AG08396 (cell line): ENCODE measurements around the gene CLPTM1L.
"Not testable (repeated sequence)": the region's sequence is repeated elsewhere in the genome, so short reads cannot be mapped to it uniquely, and the experiment has no call there.

Experiments used
- DNase-seq: peaks from one replicate; pipeline ENCODE4 v3.0.0; 2012; ENCODE audit warnings: low spot score, mixed read lengths

CLPTM1L gene

GRCh38 chr5:1380011-1380817, 35.3 kb upstream of the CLPTM1L start:
- peak; percentile 37 for DNase-seq

DNA sequence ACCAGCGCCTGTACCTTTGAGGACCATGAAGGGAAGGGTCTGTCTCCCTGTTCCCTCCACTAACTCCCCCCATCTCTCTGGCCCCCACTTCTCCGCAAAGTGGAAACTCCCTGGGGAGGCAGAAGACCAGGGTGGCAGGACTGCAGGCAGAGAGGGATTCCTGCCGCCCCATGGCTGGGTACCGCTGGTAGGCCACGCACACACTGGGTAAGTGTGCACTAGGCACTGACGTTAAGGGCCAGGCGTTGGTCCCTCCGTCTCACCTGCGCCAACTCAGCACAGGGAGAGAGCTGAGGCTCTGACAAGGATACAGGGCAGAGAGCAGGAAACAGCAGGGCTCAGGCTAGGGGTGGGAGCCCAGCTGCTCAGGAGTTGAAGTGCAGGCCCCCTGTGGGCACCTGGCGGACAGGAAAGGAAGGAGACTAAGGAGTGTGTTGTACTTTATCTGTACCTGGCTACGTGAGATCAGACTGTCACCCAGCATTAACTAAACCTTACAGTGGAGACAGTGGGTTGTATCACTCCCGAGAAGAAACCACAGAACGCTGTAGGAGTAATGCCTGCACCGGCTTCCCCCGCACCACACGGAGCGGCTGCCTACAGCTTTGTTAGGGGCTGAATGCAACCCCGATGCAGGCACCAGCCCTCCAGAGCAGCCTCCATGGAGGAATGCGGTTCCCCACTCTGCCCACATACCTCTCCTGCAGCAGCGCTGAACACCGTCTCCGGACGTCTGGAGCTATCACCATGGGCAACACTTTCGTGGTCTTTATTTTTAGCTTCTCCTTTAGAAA, 34.2 kb upstream of the CLPTM1L start:
- no peak for DNase-seq

GRCh38 chr5:1378096-1378495, 33.2 kb upstream of the CLPTM1L start:
- no peak for DNase-seq

DNA sequence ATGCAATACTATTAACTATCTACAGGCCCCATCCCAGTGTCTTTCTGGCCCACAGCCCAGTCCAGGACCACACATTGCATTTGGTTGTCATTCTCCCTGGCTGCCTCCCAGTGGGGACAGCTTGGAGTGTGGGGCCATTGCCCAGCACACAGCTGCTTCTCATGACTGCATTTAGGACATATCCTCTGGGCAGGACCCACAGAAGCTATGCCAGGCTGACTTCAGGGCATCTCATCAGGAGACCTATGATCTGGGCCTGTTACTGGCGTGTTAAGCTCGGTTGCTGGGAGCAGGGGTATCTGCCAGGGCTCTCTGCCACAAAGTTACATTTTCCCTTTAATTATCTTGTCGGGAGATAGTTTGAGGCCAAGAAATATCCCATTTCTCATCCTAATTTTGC, 32.1 kb upstream of the CLPTM1L start:
- DNase-seq, result no peak

DNA sequence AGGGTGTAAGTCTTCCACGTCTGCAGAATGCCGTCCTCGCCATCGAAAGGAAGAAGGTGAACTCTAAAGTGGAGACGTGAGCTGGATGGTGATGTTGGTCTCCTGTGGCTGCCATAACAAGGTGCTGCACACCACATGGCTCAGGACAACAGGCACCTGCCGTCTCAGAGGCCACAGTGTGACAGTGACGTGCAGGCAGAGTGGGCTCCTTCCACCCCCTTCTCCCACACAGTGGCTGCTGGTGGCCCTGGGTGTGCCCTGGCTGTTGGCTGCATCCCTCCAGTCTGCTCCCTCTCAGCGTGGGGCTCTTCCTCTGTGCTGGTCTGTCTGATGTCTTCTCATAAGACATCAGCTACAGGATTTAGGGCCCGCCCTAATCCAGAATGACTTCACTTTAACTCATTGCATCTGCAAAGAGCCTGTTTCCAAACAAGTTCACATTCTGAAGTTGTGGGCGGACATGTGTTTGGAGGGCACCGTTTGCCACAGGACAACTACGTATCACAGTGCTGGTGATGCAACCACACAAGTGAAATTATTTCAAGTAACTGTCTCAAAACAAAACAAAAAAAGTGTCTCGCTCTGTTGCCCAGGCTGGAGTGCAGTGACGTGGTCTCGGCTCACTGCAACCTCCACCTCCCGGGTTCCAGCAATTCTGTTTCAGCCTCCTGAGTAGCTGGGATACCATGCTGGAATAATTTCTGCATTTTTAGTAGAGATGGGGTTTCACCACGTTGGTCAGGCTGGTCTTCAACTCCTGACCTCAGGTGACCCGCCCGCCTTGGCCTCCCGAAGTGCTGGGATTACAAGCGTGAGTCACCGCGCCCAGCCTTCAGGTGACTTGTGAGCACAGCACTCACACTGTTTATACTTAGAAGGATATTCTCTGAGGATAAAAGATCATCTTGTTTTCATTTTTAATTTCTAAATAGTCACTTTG, 31.2 kb upstream of the CLPTM1L start:
- DNase-seq, result no peak

GRCh38 chr5:1374679-1375055, 29.8 kb upstream of the CLPTM1L start:
- DNase-seq, result no peak

DNA sequence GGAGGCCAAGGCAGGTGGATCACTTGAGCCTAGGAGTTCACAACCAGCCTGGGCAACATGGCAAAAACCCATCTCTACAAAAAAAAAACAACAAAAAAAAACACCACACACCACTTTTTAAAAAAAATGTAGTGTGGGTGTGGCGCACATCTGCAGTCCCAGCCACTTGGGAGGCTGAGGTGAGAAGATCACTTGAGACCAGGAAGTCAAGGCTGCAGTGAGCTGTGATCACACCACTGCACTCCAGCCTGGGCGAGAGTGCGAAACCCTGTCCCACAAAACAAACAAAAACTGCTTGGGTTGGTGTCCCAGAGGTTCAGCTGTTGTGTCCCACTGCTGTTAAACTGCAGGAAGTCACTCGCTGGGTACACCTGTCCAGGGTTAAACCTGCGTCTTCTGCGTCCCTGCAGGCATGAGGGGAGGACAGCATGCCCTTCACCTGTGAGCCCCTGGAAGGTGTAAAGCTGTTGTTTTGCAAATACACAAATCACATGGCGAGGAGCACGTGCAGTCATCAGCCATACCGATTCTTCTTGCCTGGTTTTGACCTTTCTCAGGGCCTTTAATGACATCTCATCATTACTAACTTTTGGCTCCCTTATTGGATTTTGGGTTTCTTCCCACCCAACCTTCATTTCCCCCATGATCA, 29.3 kb upstream of the CLPTM1L start:
- DNase-seq, result no peak

DNA sequence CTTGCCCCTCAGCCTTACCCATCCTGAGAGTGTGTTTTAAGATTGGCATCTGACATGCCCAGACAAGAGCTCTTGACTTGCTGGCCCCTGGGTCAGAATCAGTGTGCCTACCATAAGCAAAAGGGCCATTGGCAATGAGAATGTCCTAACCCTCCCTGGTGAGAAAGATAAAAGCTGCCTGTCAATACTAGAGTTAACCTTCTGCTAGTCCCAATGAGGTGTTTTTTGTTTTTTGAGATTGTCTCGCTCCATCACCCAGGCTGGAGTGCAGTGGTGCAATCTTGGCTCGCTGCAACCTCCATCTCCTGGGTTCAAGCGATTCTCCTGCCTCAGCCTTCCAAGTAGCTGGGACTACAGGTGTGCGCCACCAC, 27.1 kb upstream of the CLPTM1L start:
- DNase-seq, result not testable (repeated sequence)

GRCh38 chr5:1371218-1371971, 26.5 kb upstream of the CLPTM1L start:
- DNase-seq, result no peak

- no peak for DNase-seq
These were observed 25.1 kb upstream of the CLPTM1L start for GRCh38 chr5:1370006-1370405.

GRCh38 chr5:1368756-1369155, 23.9 kb upstream of the CLPTM1L start:
- DNase-seq, result no peak

- no peak for DNase-seq
These were observed 23.3 kb upstream of the CLPTM1L start for GRCh38 chr5:1368236-1368635.

GRCh38 chr5:1367149-1367548, 22.2 kb upstream of the CLPTM1L start:
- DNase-seq, result no peak

- no peak for DNase-seq
These were observed 21.6 kb upstream of the CLPTM1L start for GRCh38 chr5:1366514-1366913.

DNA sequence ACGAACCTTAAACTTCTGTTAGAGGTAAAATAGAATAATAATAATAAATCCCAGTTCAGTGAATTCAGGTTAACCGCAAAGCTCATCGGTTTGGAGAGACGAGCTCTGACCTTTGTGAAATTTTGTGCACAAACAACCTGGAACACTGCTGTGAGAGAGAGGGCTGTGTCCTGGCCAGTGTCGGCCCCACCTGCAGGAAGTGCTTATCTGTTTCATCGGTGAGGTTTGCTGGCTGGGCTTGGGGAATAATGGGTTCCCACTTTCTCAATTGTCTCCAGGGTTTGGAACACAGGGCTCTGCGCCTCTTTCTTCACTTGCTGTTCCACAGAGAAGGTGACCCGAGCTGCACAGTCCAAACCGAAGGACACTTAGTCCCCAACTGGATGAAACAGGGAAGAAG, 19.3 kb upstream of the CLPTM1L start:
- DNase-seq, result no peak

DNA sequence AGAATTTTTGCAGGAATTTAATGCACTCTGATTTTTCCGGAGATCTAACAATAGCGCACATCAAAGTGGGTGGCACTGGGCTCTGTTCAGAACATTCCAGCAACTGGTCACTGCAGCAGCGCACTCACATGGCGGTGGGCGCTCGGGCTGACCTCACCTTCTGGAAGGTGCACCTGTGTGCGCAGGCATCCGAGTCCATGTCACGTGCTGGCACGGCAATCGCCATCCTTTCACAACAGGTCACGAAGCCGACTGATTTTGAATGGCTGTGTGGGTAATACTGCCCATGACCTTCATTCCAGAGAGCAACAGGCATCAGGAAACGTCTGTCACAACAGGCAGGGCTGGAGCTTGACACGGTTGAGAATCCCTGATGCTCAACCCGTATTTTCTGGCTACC, 18.7 kb upstream of the CLPTM1L start:
- DNase-seq, result no peak

- DNase-seq, result no peak
These were observed 18.3 kb upstream of the CLPTM1L start for GRCh38 chr5:1363160-1363559.

GRCh38 chr5:1362242-1363015, 17.5 kb upstream of the CLPTM1L start:
- DNase-seq, result no peak

- DNase-seq, result no peak
These were observed 16.0 kb upstream of the CLPTM1L start for GRCh38 chr5:1360861-1361260.

GRCh38 chr5:1360367-1360766, 15.5 kb upstream of the CLPTM1L start:
- not testable (repeated sequence) for DNase-seq
